Activated naive CD4-positive, alpha-beta T cell treated with anti-CD3 and anti-CD28 coated beads for 36 hours (primary cell): ENCODE measurements around the gene CGREF1. TPM values are rescaled to one million over a fixed set of nuclear protein-coding genes. Genes with fewer than 3 reads are reported as not detected.
"Not testable (repeated sequence)": the region's sequence is repeated elsewhere in the genome, so short reads cannot be mapped to it uniquely, and the experiment has no call there.

Source experiments
- CTCF ChIA-PET: fragments of 350-600 bp; sonication (Branson Sonifier 250); formaldehyde crosslinking; loops from one replicate; lab custom pipeline; 2021; ENCODE audit warnings: antibody characterized with exemption; lab: Charles Lee
- DNase-seq: peaks from one replicate; pipeline ENCODE4 v3.0.0-alpha.2; 2020
- H3K27ac Mint-ChIP-seq: one replicate; pipeline ENCODE4 v1.8.0; 2021; ENCODE audit warnings: mild to moderate bottlenecking, mixed read lengths
- H3K27me3 Mint-ChIP-seq: one replicate; pipeline ENCODE4 v1.8.0; 2021; ENCODE audit warnings: low read depth, mixed read lengths
- H3K36me3 Mint-ChIP-seq: one replicate; pipeline ENCODE4 v1.8.0; 2021; ENCODE audit warnings: low read depth, mixed read lengths
- H3K4me1 Mint-ChIP-seq: one replicate; pipeline ENCODE4 v1.8.0; 2021; ENCODE audit warnings: low read depth, mixed read lengths
- H3K4me3 Mint-ChIP-seq: one replicate; pipeline ENCODE4 v1.8.0; 2021; ENCODE audit warnings: mild to moderate bottlenecking, moderate library complexity, mixed read lengths
- H3K9me3 Mint-ChIP-seq: one replicate; pipeline ENCODE4 v1.8.0; 2021; ENCODE audit warnings: mixed read lengths
- intact Hi-C: fragments of 100-400 bp; cut with micrococcal nuclease; formaldehyde crosslinking; loops from one replicate; pipeline ENCODE4 v1.15.1; 2023
- total RNA-seq, 2 experiments: library from RNA; stranded (reverse); gene quantifications; one replicate each; pipeline ENCODE4 v1.2.3, GENCODE V29; 2021

The CGREF1 gene
- total RNA-seq, 2 experiments from 2014 or later: 5.8 to 6.6 TPM

- Mint-ChIP-seq H3K4me1 (peaks cover 29% of the 10 kb centered on the region), H3K4me3 (no peak overlapping the region), H3K36me3 (peaks cover 2% of the 10 kb centered on the region), H3K9me3 (no peaks in the 10 kb centered on the region), H3K27ac (no peak overlapping the region), H3K27me3 (no peaks in the 10 kb centered on the region)
- no peak for DNase-seq
- intact Hi-C loops: no loop called here
- CTCF ChIA-PET: interaction anchor here (0.6 to 3.1 kb wide), 3 partner anchors 13 to 122 kb away, joined by 3 to 13 read pairs (median 3); partner anchors contain the start of gene OST4
These were observed 35.3 kb downstream of the CGREF1 start for GRCh38 chr2:27083410-27084296.

DNA sequence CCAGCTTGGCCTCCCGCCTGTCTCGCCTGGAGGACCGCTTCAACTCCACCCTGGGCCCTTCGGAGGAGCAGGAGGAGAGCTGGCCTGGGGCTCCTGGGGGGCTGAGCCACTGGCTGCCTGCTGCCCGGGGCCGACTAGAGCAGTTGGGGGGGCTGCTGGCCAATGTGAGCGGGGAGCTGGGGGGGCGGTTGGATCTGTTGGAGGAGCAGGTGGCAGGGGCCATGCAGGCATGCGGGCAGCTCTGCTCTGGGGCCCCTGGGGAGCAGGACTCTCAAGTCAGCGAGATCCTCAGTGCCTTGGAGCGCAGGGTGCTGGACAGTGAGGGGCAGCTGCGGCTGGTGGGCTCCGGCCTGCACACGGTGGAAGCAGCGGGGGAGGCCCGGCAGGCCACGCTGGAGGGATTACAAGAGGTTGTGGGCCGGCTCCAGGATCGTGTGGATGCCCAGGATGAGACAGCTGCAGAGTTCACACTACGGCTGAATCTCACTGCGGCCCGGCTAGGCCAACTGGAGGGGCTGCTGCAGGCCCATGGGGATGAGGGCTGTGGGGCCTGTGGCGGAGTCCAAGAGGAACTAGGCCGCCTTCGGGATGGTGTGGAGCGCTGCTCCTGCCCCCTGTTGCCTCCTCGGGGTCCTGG, 36.0 kb downstream of the CGREF1 start:
- peaks cover 2% of the 10 kb centered on the region for H3K36me3 Mint-ChIP-seq
- H3K27ac Mint-ChIP-seq: no peak overlapping the region
- CTCF ChIA-PET: interaction anchor here (0.6 to 3.1 kb wide), 4 partner anchors 12 to 121 kb away, joined by 3 to 13 read pairs (median 4); partner anchors contain the start of gene OST4
- intact Hi-C loops: no loop called here
- no peaks in the 10 kb centered on the region for H3K9me3 Mint-ChIP-seq
- no peak overlapping the region for H3K4me3 Mint-ChIP-seq
- no peaks in the 10 kb centered on the region for H3K27me3 Mint-ChIP-seq
- peaks cover 26% of the 10 kb centered on the region for H3K4me1 Mint-ChIP-seq
- no peak for DNase-seq

GRCh38 chr2:27081984-27082772, 36.8 kb downstream of the CGREF1 start:
- Mint-ChIP-seq H3K9me3 (no peaks in the 10 kb centered on the region), H3K27me3 (no peaks in the 10 kb centered on the region), H3K4me3 (no peak overlapping the region), H3K36me3 (peaks cover 2% of the 10 kb centered on the region), H3K4me1 (peaks cover 21% of the 10 kb centered on the region), H3K27ac (no peak overlapping the region)
- CTCF ChIA-PET: interaction anchor here (0.7 to 3.1 kb wide), 5 partner anchors 11 to 54 kb away, joined by 3 to 13 read pairs (median 4); partner anchors contain the start of genes AGBL5 and OST4
- intact Hi-C loops: loop anchor here (1.0 kb wide), 5 partner anchors 11 to 130 kb away; partner anchors contain the start of genes AGBL5, ATRAID, MAPRE3 and OST4
- DNase-seq: no peak

DNA sequence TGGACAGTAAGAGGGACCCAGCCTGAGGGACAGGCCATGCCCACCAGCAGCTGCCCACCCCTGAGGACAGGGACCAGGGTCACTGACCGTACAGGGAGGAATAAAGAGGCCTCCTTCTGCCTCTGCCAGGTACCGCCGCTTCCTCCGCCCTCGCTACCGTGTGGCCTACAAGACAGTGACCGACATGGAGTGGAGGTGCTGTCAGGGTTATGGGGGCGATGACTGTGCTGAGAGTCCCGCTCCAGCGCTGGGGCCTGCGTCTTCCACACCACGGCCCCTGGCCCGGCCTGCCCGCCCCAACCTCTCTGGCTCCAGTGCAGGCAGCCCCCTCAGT, 38.4 kb downstream of the CGREF1 start:
- no peak for DNase-seq
- Mint-ChIP-seq H3K27me3 (no peaks in the 10 kb centered on the region), H3K4me3 (peak overlapping the region; percentile 65), H3K4me1 (peaks cover 25% of the 10 kb centered on the region), H3K27ac (peak overlapping the region; percentile 91), H3K9me3 (no peaks in the 10 kb centered on the region), H3K36me3 (peaks cover 2% of the 10 kb centered on the region)
- intact Hi-C loops: no loop called here
- CTCF ChIA-PET: interaction anchor here (0.9 to 1.0 kb wide), 2 partner anchors 8 to 119 kb away, joined by 3 to 5 read pairs; no protein-coding TSS in a partner anchor

DNA sequence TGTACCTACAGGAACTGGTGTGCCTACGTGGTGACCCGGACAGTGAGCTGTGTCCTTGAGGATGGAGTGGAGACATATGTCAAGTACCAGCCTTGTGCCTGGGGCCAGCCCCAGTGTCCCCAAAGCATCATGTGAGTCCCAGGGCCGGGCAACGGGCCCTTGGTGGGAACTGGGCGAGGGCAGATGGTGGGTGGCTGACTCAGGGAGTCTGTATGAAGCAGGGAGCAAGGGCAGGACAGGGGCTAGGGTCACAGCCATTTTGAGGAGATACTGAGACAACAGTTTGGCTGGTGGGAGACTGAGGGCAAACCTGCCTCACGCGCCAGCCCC, 38.8 kb downstream of the CGREF1 start:
- Mint-ChIP-seq H3K36me3 (peaks cover under 1% of the 10 kb centered on the region), H3K4me3 (no peak overlapping the region), H3K27ac (no peak overlapping the region), H3K9me3 (no peaks in the 10 kb centered on the region), H3K27me3 (no peaks in the 10 kb centered on the region), H3K4me1 (peaks cover 25% of the 10 kb centered on the region)
- intact Hi-C loops: no loop called here
- no peak for DNase-seq
- CTCF ChIA-PET: no interaction called here

DNA sequence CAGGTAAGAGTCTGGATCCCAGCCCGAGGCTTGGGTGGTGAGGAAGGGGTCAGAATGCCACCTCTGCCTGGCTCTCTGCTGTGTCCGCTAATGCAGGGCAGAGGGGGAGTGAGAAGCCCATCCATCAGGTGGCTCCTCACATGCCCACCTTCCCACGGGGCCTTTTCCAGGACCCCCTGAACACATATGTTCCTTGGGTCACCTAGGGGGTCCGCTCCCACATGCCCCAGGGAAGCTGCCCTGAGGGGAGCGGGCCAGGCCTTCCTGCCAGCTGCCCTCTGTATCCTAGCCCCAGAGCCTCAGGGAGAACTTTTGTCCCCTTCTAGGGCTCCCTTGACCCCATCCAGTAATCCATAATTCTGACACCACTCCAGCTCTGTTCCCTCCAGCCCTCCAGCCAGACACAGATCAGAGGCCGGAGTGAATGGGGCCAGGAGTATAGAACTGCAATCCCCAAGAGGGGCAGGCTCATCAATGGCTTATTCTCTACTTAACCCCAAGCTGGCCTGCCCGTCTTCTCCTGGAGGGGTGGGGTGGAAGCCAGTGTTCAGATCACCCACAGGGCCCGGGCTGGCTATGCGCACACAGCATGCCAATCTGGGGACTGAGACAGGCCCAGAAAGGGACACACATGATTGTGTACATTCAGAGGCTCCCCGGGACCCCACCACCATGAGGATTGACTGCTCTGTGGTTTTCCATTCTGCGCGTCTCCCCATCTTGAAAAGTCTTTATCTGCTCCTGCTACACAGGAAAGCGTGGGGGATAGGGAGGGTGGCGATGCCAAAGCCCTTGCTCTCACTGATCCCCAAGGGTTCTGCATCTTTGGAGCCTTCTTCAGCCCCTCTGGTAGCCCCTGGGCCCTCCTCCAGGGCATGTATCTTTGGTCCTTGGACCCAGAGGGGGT, 39.4 kb downstream of the CGREF1 start:
- no peaks in the 10 kb centered on the region for H3K36me3 Mint-ChIP-seq

GRCh38 chr2:27078267-27079194, 40.4 kb downstream of the CGREF1 start, which contains the start of gene EMILIN1:
EMILIN1 (plus strand) TSS chr2:27078615; CDS start chr2:27079066, 451 bp downstream.
- intact Hi-C loops: no loop called here
- no peak for DNase-seq
- Mint-ChIP-seq H3K27ac (peak within 1 kb of the TSS; percentile 15), H3K9me3 (no peaks in the 10 kb centered on the region), H3K4me3 (no peak within 1 kb of the TSS), H3K36me3 (no peaks in the 10 kb centered on the region), H3K27me3 (no peaks in the 10 kb centered on the region), H3K4me1 (peaks cover 39% of the 10 kb centered on the region)
- CTCF ChIA-PET: interaction anchor here (1.2 kb wide), 1 partner anchor 55 kb away, joined by 3 read pairs; no protein-coding TSS in a partner anchor

More for the DNA sequence above, 39.4 kb downstream of the CGREF1 start:
- CTCF ChIA-PET: interaction anchor here (1.2 kb wide), 1 partner anchor 54 kb away, joined by 3 read pairs; no protein-coding TSS in a partner anchor
- DNase-seq: no peak
- H3K27me3 Mint-ChIP-seq: no peaks in the 10 kb centered on the region
- H3K4me3 Mint-ChIP-seq: no peak overlapping the region
- H3K4me1 Mint-ChIP-seq: peaks cover 32% of the 10 kb centered on the region
- no peaks in the 10 kb centered on the region for H3K9me3 Mint-ChIP-seq
- intact Hi-C loops: no loop called here
- no peak overlapping the region for H3K27ac Mint-ChIP-seq

DNA sequence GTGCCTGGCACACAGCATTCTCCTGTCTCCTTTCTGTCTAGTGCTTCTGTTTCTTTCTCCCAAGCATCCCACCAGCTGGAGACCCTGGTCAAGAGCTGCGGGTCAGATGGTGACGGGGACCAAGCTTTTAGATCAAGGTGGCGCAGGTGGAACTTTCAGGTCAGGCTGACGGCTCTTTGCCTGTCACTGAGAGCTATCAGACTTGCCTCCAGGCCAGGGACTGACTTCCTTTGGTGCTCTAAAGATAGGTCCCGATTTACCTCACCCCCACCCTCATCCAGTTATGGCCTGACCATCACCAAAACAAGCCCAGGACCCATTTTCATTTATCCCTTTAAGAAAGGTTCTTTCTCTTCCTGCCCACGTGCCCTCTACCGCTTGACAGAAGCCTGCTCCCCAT, 41.7 kb downstream of the CGREF1 start:
- H3K4me3 Mint-ChIP-seq: no peak overlapping the region
- intact Hi-C loops: no loop called here
- CTCF ChIA-PET: no interaction called here
- H3K9me3 Mint-ChIP-seq: no peaks in the 10 kb centered on the region
- no peaks in the 10 kb centered on the region for H3K27me3 Mint-ChIP-seq
- no peak for DNase-seq
- no peaks in the 10 kb centered on the region for H3K36me3 Mint-ChIP-seq
- H3K4me1 Mint-ChIP-seq: peaks cover 49% of the 10 kb centered on the region
- H3K27ac Mint-ChIP-seq: no peak overlapping the region

DNA sequence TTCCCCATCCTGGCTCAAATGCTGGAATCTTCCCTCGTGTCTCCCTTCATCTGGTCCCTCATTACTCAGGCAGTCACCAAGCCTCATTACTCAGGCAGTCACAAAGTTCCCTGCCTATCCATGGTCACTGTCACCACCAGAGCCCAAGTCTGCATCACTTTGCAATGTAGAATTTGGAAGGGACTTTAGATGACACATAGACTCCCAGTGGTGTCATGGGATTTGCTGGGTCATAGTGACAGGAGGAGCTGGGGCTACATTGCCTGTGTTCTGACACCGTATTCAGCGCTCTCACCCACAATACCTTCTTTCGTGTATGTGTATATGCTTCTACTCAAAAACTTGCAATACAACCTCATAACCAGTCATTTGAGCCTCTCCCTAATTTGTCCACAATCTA, 42.6 kb downstream of the CGREF1 start:
- Mint-ChIP-seq H3K27me3 (no peaks in the 10 kb centered on the region), H3K4me1 (peaks cover 47% of the 10 kb centered on the region), H3K27ac (no peak overlapping the region), H3K9me3 (no peaks in the 10 kb centered on the region), H3K36me3 (no peaks in the 10 kb centered on the region), H3K4me3 (no peak overlapping the region)
- DNase-seq: no peak
- intact Hi-C loops: no loop called here
- CTCF ChIA-PET: interaction anchor here (0.5 kb wide), 1 partner anchor 116 kb away, joined by 3 read pairs; no protein-coding TSS in a partner anchor

DNA sequence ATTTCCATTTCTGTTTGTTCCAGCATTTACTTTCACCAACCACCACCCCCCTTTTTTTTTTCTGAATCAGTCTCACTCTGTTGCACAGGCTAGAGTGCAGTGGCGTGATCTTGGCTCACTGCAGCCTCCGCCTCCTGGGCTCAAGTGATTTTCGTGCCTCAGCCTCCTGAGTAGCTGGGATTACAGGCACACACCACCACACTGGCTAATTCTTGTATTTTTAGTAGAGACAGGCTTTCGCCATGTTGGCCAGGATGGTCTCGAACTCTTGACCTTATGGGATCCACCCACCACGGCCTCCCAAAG, 43.4 kb downstream of the CGREF1 start:
- H3K4me3 Mint-ChIP-seq, H3K27me3 Mint-ChIP-seq, H3K9me3 Mint-ChIP-seq, intact Hi-C loops, CTCF ChIA-PET, H3K36me3 Mint-ChIP-seq: not testable (repeated sequence)
- DNase-seq: peak; percentile 38
- peaks cover 45% of the 10 kb centered on the region for H3K4me1 Mint-ChIP-seq
- peak overlapping the region; percentile 70 for H3K27ac Mint-ChIP-seq
